Panc1 (cell line): Measurements from ENCODE around the gene FARP2. TPM values are rescaled to one million over a fixed set of nuclear protein-coding genes. Genes with fewer than 3 reads are reported as not detected.

Experiments used
- ATAC-seq: fragments of 200-7000 bp; cut with Tn5 transposase; 2 replicates; pipeline ENCODE4 v1.9.1; 2020; ENCODE audit warnings: mild to moderate bottlenecking, moderate library complexity
- BruUV-seq: library from RNA; stranded (reverse); fragments of 400-500 nt; replicated peaks from 2 replicates; lab custom pipeline; 2021; lab: Mats Ljungman, UMichigan
- CTCF ChIA-PET: fragments of 300-600 bp; sonication (Branson Sonifier 250); formaldehyde crosslinking; loops from one replicate; lab custom pipeline; 2022; ENCODE audit warnings: antibody characterized with exemption; lab: Charles Lee
- POLR2A ChIA-PET: fragments of 300-600 bp; sonication (Branson Sonifier 250); formaldehyde crosslinking; loops from one replicate; lab custom pipeline; 2022; ENCODE audit warnings: antibody characterized with exemption; lab: Charles Lee
- DNase-seq: peaks from one replicate; pipeline ENCODE4 v3.0.0-alpha.2; 2010; ENCODE audit warnings: low read depth, low spot score
- H3K27ac ChIP-seq: 2 replicates; pipeline ENCODE4 v1.5.1; 2011; ENCODE audit warnings: mild to moderate bottlenecking, low read length, inconsistent platforms
- H3K27me3 ChIP-seq: fragments of 200-500 bp; sonication (Bioruptor generic); 2 replicates; pipeline ENCODE4 v1.6.0; 2014; ENCODE audit warnings: low read length, inconsistent platforms; ENCODE audit not compliant: control insufficient read depth, insufficient read depth
- H3K36me3 ChIP-seq: fragments of 200-500 bp; sonication (Bioruptor generic); 2 replicates; pipeline ENCODE4 v1.5.1; 2014; ENCODE audit warnings: inconsistent platforms, mild to moderate bottlenecking, low read length, moderate library complexity; ENCODE audit not compliant: control insufficient read depth, insufficient read depth
- H3K4me1 ChIP-seq: 2 replicates; pipeline ENCODE4 v1.5.1; 2011; ENCODE audit warnings: inconsistent platforms, mild to moderate bottlenecking, low read length, moderate library complexity; ENCODE audit not compliant: control insufficient read depth, insufficient read depth
- H3K4me3 ChIP-seq, 2 experiments: 2 replicates each; pipeline ENCODE4 v1.5.1; 2011 to 2012; ENCODE audit warnings: low read depth in 2 of 2, low read length in 2 of 2, mild to moderate bottlenecking in 2 of 2, inconsistent platforms in 1 of 2, moderate library complexity in 1 of 2
- H3K9me3 ChIP-seq: fragments of 200-500 bp; sonication (Bioruptor generic); 2 replicates; pipeline ENCODE4 v1.5.1; 2014; ENCODE audit warnings: low read depth, mild to moderate bottlenecking, inconsistent platforms, low read length, moderate library complexity; ENCODE audit not compliant: control insufficient read depth, insufficient read depth
- POLR2AphosphoS5 ChIP-seq: IDR thresholded peaks from 2 replicates; pipeline ENCODE4 v1.6.1; 2012; ENCODE audit warnings: mild to moderate bottlenecking, low read depth, low read length, moderate library complexity
- REST ChIP-seq, 2 experiments: IDR thresholded peaks; 2 replicates each; pipeline ENCODE4 v1.6.1; 2011 to 2012; ENCODE audit warnings: low read depth in 2 of 2, control low read depth in 1 of 2, low read length in 1 of 2, mild to moderate bottlenecking in 1 of 2, moderate library complexity in 1 of 2; ENCODE audit not compliant: insufficient read depth in 1 of 2
- SIN3A ChIP-seq: IDR thresholded peaks from 2 replicates; pipeline ENCODE4 v1.6.1; 2012; ENCODE audit warnings: low read depth, mild to moderate bottlenecking, low read length, moderate library complexity, borderline replicate concordance; ENCODE audit not compliant: insufficient read depth
- TCF7L2 ChIP-seq: IDR thresholded peaks from 2 replicates; pipeline ENCODE4 v1.6.1; 2011; ENCODE audit warnings: mild to moderate bottlenecking, low read depth, low read length, inconsistent platforms
- in situ Hi-C: cut with HindIII; loops from 2 replicates; pipeline ENCODE4 v1.10.0; 2016; ENCODE audit warnings: low sequenced_read_pairs, low pct_unique_long_range_greater_than_20kb
- intact Hi-C: fragments of 100-400 bp; cut with micrococcal nuclease; formaldehyde crosslinking; loops from one replicate; pipeline ENCODE4 v1.10.0; 2022; ENCODE audit not compliant: unreplicated experiment
- total RNA-seq: library from RNA; stranded (reverse); gene quantifications from one replicate; pipeline ENCODE4 v1.2.1, GENCODE V29; 2021; ENCODE audit not compliant: unreplicated experiment
- TF ChIP-seq, protein P1 (sequence below): fragments of 450-650 bp; IDR thresholded peaks from 2 replicates; pipeline ENCODE4 v1.5.1; 2017; ENCODE audit warnings: mild to moderate bottlenecking

Gene FARP2
- total RNA-seq, 1 experiment from 2014 or later, result 80.3 TPM

DNA sequence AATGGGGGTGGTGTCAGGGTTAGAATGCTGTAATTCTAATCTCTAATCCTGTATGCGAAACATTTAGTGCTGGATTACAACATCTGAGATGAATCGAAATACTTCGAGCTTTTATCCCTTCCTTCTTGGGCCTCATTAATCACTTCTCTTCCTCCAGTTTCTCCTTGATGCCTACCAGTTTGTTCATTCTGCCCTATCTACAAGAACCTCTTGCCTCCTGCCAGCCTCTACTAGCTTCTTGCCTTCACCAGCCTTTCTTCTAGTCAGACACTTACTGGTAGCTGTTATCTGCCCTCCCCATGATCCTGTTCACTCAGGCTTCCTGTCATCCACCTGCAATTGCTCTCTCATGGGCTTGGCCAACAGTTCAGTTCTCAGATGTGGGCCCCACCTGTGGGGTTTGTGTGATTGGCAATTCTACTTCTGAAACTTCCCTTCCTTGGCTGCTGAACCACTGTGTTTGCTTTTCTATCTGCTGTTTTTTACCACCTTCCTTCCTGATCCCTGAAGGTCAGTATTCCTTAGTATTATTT, 15.4 kb upstream of the FARP2 start:
- CTCF ChIA-PET, result no interaction called here
- no peaks in the 10 kb centered on the region for H3K9me3 ChIP-seq
- in situ Hi-C loops (no loop called here), intact Hi-C loops (no loop called here)
- peaks cover 32% of the 10 kb centered on the region for H3K36me3 ChIP-seq
- no peak for DNase-seq
- no TSS peak for BruUV-seq
- ATAC-seq, result no peak
- no peaks in the 10 kb centered on the region for H3K4me1 ChIP-seq
- H3K27me3 ChIP-seq, result no peaks in the 10 kb centered on the region
- H3K4me3 ChIP-seq, result no peak overlapping the region
- H3K27ac ChIP-seq, result no peak overlapping the region
- POLR2A ChIA-PET, result no interaction called here
- TF ChIP-seq SIN3A (no peak), TCF7L2 (no peak), REST (IDR thresholded peaks at IDR 0.05; ENCODE audit: insufficient read depth in 1 of 2, low read depth in 2 of 2, low read length in 1 of 2) (no peak), POLR2AphosphoS5 (no peak)
- TF ChIP-seq, protein P1, sequence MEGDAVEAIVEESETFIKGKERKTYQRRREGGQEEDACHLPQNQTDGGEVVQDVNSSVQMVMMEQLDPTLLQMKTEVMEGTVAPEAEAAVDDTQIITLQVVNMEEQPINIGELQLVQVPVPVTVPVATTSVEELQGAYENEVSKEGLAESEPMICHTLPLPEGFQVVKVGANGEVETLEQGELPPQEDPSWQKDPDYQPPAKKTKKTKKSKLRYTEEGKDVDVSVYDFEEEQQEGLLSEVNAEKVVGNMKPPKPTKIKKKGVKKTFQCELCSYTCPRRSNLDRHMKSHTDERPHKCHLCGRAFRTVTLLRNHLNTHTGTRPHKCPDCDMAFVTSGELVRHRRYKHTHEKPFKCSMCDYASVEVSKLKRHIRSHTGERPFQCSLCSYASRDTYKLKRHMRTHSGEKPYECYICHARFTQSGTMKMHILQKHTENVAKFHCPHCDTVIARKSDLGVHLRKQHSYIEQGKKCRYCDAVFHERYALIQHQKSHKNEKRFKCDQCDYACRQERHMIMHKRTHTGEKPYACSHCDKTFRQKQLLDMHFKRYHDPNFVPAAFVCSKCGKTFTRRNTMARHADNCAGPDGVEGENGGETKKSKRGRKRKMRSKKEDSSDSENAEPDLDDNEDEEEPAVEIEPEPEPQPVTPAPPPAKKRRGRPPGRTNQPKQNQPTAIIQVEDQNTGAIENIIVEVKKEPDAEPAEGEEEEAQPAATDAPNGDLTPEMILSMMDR, result no peak

- ATAC-seq (no peak), DNase-seq (no peak)
- Histone ChIP-seq H3K9me3 (no peaks in the 10 kb centered on the region), H3K4me1 (no peaks in the 10 kb centered on the region), H3K27ac (no peak overlapping the region), H3K36me3 (peaks cover 21% of the 10 kb centered on the region), H3K4me3 (no peak overlapping the region), H3K27me3 (no peaks in the 10 kb centered on the region)
- no TSS peak for BruUV-seq
- ChIA-PET POLR2A (no interaction called here), CTCF (no interaction called here)
- TF ChIP-seq REST (IDR thresholded peaks at IDR 0.05; ENCODE audit: insufficient read depth in 1 of 2, low read depth in 2 of 2, low read length in 1 of 2) (no peak), SIN3A (no peak), POLR2AphosphoS5 (no peak), TCF7L2 (no peak)
- TF ChIP-seq, protein P1, result no peak
- intact Hi-C loops (no loop called here), in situ Hi-C loops (no loop called here)
Measured at GRCh38 chr2:241344925-241345651, 11.0 kb upstream of the FARP2 start.
